ENCODE measurements around the gene PPM1L. TPM values are rescaled to one million over a fixed set of nuclear protein-coding genes. Genes with fewer than 3 reads are reported as not detected.

Gene PPM1L
- total and polyA plus RNA-seq, 2 of the 13 experiments (the other 11 are each of a cell fraction or from before 2014, with no cell fraction given): 0.22 to 1.4 TPM

- TF ChIP-seq ZBTB37 (CRISPR knock-in tag; IDR thresholded peaks at IDR 0.05) (no peak), ZFP36L2 (CRISPR knock-in tag; IDR thresholded peaks at IDR 0.05) (no peak), ZNF556 (CRISPR knock-in tag; IDR thresholded peaks at IDR 0.05; ENCODE audit: borderline replicate concordance) (peak; percentile 71; the same call in 1 of the 2 replicates), ZSCAN31 (CRISPR knock-in tag; IDR thresholded peaks at IDR 0.05; ENCODE audit: low read depth) (peak; percentile 71; the same call in 1 of the 2 replicates), ATAD3A (CRISPR knock-in tag; IDR thresholded peaks at IDR 0.05) (no peak), NRL (CRISPR knock-in tag; IDR thresholded peaks at IDR 0.05; ENCODE audit: borderline replicate concordance) (no peak), ZNF496 (CRISPR knock-in tag; IDR thresholded peaks at IDR 0.05; ENCODE audit: insufficient replicate concordance) (no peak), HOXD1 (CRISPR knock-in tag; IDR thresholded peaks at IDR 0.05) (peak; percentile 7), ARHGAP35 (CRISPR knock-in tag; IDR thresholded peaks at IDR 0.05; ENCODE audit: borderline replicate concordance) (no peak), CCAR2 (optimal IDR thresholded peaks at IDR 0.05; ENCODE audit: low read depth, low read length) (no peak), SIN3A (IDR thresholded peaks at IDR 0.05; ENCODE audit: borderline replicate concordance, low read depth, low read length) (no peak; the same call in 1 of the 2 replicates), RFX5 (IDR thresholded peaks at IDR 0.05; ENCODE audit: low read depth, low read length) (no peak), ONECUT2 (CRISPR knock-in tag; IDR thresholded peaks at IDR 0.05) (no peak), NFRKB (IDR thresholded peaks at IDR 0.05) (no peak), TOPORS (CRISPR knock-in tag; IDR thresholded peaks at IDR 0.05) (0 out of 2 replicates have a peak, but pooled peaks have one; percentile 61), BCLAF1 (IDR thresholded peaks at IDR 0.05) (no peak), ARNT (IDR thresholded peaks at IDR 0.05) (no peak), FOXJ3 (CRISPR knock-in tag; IDR thresholded peaks at IDR 0.05; ENCODE audit: borderline replicate concordance) (no peak), ZNF644 (CRISPR knock-in tag; IDR thresholded peaks at IDR 0.05; ENCODE audit: low read depth) (no peak), ZZZ3 (CRISPR knock-in tag; IDR thresholded peaks at IDR 0.05; ENCODE audit: borderline replicate concordance) (no peak)
- TF ChIP-seq, protein P1, sequence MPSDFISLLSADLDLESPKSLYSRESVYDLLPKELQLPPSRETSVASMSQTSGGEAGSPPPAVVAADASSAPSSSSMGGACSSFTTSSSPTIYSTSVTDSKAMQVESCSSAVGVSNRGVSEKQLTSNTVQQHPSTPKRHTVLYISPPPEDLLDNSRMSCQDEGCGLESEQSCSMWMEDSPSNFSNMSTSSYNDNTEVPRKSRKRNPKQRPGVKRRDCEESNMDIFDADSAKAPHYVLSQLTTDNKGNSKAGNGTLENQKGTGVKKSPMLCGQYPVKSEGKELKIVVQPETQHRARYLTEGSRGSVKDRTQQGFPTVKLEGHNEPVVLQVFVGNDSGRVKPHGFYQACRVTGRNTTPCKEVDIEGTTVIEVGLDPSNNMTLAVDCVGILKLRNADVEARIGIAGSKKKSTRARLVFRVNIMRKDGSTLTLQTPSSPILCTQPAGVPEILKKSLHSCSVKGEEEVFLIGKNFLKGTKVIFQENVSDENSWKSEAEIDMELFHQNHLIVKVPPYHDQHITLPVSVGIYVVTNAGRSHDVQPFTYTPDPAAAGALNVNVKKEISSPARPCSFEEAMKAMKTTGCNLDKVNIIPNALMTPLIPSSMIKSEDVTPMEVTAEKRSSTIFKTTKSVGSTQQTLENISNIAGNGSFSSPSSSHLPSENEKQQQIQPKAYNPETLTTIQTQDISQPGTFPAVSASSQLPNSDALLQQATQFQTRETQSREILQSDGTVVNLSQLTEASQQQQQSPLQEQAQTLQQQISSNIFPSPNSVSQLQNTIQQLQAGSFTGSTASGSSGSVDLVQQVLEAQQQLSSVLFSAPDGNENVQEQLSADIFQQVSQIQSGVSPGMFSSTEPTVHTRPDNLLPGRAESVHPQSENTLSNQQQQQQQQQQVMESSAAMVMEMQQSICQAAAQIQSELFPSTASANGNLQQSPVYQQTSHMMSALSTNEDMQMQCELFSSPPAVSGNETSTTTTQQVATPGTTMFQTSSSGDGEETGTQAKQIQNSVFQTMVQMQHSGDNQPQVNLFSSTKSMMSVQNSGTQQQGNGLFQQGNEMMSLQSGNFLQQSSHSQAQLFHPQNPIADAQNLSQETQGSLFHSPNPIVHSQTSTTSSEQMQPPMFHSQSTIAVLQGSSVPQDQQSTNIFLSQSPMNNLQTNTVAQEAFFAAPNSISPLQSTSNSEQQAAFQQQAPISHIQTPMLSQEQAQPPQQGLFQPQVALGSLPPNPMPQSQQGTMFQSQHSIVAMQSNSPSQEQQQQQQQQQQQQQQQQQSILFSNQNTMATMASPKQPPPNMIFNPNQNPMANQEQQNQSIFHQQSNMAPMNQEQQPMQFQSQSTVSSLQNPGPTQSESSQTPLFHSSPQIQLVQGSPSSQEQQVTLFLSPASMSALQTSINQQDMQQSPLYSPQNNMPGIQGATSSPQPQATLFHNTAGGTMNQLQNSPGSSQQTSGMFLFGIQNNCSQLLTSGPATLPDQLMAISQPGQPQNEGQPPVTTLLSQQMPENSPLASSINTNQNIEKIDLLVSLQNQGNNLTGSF (CRISPR knock-in tag; IDR thresholded peaks at IDR 0.05): no peak
Observed at GRCh38 chr3:160754855-160755747, 930 bp upstream of the PPM1L start (continued).

Data from HepG2 (cell line).